Measurements from ENCODE around the gene MOB1B.

MOB1B gene

DNA sequence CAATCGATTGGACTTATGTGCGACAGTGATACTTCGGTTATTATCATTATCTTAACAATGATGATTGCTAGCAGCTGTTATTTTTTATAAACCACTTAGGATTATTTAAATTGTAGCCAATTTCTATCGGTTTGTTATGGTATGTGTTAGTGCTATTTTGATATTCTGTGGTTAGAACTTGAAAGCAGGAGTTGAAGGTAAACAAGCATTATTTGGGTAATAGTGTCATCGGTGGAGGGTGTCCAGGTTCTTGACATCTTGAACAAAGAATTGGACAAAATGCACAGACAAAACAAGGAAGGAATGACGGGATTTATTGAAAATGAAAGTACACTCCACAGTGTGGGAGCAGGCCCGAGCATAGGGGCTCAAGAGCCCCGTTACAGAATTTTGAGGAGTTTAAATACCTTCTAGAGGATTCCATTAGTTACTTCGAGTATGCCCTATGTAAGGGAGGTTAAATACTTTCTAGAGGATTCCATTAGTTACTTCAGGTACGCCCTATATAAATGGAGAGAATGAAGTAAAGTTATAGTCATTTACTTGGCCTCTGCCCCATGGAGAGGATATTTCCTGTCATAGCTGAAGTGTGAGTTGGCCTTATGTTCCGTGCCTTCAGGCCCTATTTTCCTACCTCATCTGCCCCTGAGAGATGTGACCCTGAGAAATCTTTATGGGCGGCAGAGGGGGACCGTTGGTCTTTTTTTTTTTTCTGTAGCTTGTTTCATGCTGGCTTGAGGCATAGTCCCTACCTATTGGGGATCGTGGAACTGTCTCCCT lies 13.1 kb downstream of the MOB1B start:
- no peak for DNase-seq

DNA sequence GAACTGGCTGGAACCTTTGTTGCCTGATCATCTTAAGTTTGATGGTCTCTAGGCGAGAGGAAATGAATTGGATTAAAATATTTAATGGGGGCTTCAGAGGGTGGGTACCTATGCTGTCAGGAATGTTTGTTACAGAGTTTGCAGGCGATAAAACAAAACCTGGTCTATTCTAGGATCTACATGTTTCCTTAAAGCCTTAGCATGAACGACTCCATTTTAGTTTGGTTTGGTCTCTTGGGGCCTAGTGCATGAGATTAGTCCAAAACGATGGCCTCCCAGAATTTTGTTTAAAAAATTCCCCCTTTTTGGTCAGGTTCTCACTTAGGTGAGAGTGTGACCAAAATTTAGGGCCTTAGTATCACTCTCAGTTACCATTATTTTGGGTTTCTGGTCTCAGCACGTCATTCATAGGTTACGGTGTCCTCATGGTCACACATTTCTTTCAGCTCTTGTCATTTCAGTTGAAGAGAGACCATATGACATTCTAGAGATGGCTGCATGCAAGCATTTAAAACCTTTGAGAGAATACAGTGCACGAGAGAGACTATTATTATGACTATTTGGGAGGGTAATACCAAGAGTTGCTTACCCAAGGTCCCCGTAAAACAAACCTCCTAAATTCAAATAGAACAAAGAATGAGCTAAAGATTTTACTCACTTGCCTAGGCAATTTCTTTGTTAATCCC lies 13.8 kb downstream of the MOB1B start:
- no peak for DNase-seq

DNA sequence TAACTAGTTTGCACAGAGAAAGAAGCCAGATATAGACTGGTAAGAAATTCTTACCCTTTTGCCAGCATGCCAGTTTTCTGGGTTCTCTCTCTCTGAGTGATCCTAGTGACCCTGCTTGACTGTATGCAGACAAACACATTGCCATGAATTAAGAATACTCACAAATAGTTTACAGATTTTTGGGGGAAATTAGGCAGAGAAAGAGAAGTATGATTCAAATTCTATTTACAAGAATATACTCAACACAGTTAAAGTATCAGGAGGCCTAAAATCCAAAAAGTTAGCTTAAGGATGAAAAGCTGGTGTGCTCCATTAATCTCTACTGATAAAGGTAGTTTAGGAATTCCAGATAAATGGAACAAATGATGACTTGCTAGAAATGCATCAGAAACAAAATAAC lies 18.4 kb downstream of the MOB1B start:
- no peak for DNase-seq

DNA sequence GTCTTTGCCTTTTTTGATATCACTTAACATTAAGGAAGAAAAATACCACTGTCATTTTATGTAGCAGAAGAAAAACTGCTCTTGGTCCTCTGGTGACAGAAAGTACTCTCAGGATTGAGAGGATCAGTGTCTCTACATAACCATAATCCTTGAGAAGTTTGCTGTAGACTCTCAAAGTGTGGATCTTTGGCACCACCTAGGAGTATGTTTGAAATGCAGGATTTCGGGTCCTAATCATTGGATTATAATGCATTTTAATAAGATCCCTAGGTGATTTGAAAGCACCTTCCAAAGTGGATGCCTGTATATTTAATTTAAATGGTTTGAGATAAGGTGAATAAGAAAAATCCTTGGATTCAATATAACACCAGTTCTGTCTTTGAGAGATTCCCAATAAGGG lies 23.2 kb downstream of the MOB1B start:
- no peak for DNase-seq

DNA sequence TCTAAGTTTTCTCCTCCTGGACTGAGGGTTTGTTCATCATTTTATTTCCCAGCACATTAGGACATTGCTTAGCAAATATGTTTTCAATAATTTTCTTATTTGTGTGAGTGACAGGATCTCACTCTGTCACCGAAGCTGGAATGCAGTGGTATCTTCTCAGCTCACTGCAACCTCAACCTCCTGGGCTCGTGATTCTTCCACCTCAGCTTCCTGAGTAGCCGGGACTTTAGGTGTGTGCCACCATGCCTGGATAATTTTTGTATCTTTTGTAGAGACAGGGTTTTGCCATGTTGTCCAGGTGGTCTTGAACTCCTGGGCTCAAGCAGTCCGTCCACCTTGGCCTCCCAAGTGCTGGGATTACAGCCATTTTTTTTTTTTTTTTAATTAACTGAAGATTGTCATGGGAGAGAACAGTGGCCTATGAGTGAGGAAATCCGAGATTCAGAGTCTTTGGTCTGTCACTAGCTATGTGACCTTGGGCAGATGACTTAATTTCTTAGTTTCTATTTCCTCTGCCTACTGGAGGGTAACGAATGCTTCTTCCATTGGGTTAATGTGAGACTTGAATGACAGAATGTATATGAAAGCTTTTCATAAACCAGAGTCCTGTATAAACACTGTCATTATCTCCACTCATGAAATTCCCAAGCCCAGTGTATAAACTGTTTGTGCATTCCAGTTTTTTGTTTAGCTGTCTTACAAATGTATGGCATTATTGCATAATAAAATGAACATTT lies 23.9 kb downstream of the MOB1B start:
- DNase-seq = no peak

DNA sequence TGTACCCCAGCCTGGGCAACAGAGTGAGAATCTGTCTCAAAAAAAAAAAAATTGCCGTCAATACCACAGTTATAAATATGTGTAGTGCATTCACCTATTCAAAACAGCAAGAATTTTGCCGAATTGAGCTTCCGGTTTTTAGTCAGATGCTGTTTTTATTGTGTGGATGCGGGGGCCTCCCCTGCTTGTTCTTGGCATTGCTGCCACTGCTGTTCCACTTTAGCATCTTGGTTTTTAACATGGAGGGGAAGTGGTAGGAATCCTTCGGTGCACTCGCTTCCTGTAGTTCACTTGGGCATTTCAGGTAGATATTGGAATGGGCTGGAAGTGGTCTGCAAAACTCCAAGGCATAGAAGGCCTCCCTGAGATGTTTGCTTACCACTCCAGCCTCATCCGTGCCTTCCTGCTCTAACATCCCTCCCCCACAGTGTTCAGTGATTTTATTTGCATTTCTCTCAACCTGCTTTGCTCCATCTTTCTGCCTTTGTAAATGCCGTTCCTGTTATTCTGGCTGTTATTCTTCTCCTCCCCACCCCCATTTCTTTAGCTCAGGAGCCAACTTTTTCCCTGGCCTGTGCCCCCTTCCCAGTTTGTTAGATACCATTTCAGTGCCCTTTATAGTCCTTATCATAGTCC lies 25.5 kb downstream of the MOB1B start:
- no peak for DNase-seq

DNA sequence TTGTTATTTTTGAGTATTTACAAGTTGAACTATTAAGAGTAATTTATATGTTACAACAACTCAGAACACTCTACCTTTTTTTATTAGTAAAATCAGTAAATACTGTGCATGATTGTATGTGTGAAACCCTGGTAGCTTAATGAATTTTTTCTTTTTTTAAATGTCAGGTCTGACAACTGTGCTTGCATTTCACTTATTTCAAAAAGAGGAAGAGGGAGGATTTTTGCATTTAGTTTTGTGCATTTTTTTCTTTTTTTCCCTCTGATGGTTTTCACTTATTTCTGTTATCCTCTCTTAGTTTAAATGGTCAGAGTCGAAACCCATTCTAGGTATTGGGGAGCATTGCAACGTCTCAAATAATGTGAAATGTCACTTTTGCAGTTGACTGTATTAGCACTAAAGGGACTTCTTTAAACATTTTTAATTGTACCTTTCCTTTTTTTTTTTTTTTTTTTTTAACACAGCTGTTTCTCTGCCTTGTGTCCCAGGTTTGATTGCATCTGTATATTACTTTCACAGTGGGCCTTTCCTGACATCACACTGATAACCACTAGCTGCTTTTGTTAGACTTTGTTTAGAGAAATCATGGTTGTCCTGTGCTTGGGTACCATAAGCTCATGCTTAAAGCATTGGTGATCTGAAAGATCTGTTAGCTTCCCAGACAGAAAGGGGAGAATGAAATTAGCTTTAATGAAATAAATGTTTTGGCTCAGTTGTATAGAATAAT lies 28.5 kb downstream of the MOB1B start:
- DNase-seq = no peak

DNA sequence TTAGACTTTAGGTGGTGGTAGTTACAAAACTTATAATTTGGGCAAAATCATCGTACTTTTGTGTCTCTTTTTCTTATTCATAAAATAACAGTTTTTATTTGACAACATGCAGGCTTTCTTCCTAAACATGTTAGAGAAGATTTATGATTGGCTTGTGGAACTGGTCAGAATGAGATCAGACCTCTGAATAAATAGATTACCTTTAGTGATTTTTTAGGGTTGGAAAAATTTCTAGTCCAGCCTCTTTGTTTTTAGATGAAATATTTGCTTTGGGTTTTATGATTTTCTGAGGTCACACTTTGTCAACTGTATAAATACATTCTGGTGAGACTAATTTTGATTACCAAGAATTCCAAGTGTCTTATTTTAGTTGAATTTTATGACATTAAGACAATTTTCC lies 29.2 kb downstream of the MOB1B start:
- no peak for DNase-seq

DNA sequence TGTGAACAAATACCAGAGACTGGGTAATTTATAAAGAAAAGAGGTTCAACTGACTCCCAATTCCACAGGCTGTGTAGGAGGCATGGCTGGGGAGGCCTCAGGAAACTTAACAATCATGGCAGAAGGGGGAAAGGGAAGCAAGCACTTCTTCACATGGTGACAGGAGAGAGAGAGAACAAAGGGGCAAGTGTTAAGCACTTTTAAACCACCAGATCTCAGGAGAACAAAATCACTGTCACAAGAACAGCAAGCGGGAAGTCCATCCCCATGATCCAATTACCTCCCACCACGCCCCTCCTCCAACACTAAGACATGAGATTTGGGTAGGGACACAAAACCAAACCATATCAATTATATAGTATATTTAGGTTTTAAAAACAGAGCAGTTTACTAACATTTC lies 30.8 kb downstream of the MOB1B start:
- no peak for DNase-seq

DNA sequence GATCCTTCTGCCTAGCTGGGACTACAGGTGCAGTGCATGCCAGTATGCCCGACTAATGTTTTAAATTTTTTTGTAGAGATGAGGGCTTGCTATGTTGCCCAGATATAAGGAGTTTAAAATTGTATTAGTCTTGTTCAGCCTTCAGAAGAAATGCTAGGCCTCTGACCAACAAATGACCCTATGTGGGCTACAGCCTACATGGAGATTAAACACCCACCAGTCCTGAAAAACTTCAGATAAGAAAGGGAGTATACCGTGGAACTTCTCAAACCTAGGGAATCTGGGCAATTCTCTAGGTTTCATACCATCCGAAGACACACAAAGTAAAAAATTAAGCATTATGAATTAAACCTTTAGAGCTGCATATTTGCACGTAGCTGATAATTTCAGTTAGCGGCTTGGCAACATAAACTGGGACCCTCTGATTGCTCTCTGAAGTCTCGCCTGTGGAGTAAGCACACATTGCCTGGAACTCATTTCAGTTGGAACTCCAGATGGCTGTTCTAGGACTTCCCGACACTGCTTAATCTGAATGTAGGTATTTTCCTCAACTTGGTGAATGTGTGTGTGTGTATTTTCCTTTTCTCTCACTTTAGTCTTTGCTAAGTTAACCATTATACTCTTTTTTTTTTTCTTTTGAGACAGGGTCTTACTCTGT lies 33.0 kb downstream of the MOB1B start:
- DNase-seq = no peak

DNA sequence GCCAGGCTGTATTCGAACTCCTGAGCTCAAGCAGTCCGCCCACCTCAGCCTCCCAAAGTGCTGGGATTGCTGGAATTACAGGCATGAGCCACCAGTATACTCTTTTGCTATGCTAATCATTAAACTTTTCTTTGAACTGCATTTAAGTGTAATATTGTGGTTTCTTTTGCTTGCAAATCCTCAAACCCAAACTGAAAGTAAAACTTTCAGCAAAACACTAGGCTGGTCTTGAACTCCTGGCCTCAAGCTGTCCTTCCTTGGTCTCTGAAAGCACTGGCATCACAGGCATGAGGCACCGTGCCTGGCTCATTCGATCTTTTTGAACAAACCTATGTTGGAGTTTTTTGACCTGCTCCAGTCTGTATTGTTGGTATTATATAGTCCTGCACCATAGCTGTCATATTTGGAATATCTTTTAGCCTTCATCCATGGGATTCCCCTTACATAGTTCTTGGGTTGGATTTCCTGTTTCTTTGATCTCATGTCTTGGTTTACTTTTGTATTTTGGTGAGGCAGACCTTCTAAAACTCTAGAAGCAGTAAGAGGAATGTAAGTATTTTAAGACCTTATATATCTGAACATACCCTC lies 34.1 kb downstream of the MOB1B start:
- DNase-seq = no peak

DNA sequence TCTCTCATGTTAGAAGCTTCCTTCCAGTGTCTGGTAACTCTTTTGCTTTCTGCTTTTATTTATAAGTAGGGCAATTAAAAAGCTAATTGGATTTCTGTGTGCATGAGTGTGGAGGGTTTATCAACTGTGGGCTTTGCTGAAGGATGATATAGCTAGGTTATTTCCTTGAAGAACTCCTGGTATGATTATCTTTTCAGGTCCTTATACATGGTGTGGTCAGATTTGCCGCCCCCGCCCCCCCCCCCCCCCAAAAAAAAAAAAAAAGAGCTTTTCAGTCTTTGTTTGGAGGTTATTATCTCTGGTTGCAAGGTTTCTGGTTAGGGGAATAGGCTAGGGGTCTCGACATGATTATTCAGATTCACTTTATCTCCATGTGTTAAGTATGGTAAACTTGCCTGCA lies 35.9 kb downstream of the MOB1B start:
- DNase-seq = no peak

DNA sequence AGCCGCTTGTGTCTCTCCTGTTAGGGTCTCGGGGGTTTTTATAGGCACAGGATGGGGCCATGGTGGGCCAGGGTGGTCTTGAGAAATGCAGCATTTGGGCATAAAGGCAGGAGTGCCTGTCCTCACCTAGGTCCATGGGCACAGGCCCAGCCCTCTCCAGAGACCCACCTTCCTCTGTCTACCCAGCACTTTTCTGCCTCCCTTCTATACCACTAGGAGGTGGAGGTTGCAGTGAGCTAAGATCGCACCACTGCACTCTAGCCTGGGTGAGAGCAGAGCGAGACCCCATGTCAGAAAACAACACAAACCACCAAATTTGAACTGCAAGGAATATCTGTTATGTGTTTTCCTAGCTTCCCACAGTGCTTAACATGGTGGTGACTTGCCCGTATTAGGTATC lies 38.0 kb downstream of the MOB1B start:
- DNase-seq = no peak

DNA sequence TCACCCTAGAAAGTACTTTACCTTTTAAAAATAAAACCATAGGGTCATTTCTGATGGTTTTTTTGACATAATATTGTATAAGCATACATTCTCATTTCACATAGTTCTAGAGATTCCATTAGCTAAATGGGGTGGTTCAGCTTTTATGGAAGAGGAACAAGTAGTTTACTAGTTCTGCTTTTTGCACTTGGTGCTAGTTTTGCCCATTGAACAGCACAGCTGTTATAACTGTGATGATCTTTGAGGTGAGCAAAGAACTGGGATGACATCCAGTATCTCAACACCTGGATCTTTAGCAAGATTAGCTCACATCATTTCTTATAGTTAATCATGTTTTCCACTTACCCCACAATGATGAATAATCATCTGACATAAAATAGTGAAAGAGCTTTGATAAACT lies 40.9 kb downstream of the MOB1B start:
- DNase-seq = no peak

DNA sequence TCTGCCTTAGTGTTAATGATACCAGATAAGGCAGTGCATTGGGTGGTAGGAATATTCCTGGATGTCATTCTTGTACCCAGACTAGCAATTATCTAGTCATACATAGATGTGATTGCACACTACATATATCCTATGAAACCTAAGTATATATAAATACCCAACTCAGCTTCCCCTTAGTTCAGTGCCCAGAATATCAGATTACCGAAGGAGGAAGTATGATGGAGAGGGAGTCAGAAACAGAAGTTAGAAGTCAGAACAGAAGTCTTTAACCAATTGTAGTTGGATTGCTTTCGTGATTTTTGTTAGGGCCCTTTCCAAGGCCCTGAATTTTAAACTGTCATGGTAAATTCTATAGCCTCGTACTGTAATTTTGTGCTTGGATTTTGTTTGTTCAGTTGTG lies 42.9 kb downstream of the MOB1B start:
- no peak for DNase-seq

DNA sequence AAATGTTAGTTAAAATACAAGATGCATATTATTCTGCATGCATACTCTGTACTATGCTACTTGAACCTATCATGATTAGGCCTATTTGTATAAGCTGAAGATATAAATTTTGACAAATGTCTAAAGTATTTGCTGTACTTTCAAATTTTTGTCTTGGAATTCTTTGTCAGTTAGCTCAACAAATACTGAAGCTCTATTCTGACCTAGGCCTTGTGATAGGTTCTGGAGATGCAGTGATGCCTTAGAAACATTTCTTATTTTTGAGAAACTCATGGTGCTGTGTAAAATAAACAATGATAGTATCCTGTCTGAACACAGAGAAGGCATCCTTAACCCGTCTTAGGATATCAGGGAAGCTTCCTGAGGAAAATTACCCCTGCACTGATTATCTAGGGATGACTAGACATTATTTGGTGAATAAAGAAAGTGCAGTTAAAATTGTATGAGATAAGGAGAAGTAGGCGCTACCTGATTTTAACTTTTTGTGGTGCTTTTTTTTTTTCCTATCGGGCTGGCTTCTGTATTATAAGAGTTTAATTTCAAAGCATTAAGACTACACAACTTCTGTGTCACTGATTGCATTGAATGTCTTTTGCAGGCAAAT lies 43.4 kb downstream of the MOB1B start:
- no peak for DNase-seq

DNA sequence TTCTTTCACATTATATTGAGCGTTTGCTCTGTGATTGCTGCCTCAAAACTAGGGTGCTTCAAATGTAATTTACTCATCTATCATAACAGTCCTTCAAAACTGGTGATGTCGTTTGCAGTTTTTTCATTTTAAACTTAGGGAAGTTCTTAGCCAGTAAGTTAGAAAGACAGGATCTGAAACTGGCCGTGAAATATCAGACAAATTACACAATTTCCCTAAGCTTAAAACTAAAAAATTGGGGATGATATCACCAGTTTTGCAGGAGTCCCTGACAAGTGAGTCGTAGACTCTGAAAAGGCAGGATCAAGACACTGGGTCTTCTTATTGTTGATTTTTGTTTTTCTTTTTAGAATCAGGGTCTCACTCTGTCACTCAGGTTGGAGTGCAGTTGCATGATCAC lies 44.8 kb downstream of the MOB1B start:
- DNase-seq = no peak

DNA sequence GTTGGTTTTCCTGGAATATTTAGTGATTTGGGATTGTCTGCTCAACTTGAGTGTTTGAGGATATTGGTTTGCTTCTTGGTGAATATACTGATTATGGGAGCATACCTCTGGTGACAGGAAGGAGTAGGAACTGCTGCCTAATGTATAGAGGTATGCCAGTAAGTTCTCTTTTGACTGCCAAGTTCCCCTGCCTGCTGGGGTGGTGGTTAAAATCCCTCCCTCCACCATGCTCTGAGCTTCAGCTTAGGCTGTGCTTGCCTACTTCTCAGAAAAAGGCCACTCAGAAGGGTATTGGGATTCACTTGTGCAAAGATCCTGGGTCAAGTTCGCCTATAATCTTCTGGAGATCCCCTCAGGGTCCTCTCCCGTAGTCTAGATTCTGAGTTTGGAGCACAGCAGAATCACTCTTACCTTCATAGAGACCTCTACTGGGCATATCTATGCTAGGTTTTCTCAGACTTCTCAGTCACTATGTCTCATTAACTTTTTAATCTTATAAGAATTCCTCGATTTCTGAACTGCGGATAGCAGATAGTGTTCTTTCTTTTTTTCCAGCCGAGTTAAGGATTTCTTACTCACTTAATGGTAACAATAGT lies 46.6 kb downstream of the MOB1B start:
- no peak for DNase-seq

DNA sequence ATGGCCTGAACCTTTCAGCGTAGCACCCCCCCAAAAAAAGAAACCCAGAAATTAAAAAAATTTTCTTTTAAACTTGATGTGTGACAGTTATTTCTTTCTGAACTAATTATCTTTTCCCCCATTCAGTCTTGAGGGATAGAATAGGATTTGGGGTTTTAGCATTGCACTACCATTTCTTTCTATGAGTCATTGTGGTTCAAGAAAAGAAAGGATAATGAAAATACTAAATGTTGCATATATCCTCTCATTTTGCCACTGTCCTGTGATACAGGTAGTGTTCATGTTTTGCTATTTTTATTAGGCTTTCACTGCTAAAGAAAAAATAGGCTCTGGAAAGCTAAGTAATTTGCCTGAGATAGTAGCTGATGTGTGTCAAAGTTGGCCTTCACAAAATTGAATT lies 51.9 kb downstream of the MOB1B start:
- DNase-seq = no peak

DNA sequence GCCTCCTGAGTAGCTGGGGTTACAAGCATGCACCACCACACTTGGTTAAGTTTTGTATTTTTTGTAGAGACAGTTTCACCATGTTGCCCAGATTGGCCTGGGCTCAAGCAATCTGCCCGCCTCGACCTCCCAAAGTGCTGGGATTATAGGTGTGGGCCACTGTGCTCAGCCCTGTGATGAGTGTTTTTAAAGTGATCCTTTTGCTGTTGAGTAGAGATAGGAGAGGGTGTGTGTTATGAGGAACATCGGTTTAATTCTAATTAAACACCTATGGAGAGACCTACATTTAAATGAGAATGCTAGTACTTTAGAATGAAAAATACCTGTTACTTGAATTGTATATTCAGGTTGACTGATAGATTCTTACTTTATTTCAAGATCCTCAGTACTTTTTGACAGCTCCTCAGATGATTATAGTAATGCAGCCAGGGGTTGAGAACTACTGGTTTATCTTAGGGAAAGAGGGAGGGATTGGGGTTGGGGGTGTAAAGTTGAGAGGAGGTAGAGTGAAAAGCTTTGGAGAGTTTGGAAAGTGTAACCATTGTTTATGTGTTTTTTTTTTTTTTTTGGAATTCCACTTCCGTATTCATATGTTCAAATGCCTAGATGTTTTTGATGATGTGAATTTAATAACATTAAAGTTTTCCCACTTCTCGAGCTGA lies 54.5 kb downstream of the MOB1B start:
- no peak for DNase-seq

DNA sequence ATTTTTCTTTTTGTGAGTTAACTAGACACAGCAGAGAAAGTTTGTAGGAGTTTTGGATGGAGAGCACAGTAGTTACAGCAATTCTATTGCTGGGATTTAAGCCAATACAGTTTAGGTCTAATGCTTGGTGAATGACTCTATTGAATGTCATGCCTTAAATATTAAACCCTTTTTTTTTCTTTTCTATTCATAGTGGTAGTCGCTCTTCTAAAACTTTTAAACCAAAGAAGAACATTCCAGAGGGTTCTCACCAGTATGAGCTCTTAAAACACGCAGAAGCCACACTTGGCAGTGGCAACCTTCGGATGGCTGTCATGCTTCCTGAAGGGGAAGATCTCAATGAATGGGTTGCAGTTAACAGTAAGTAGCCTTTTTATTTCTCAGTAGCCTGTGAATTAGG lies 56.5 kb downstream of the MOB1B start:
- no peak for DNase-seq
